GM21723 (cell line): ENCODE results near the gene LAMA5.

Source experiments
- ATAC-seq: cut with Tn5 transposase; IDR thresholded peaks from one replicate; pipeline ENCODE4 v1.9.1; 2021; ENCODE audit warnings: mild to moderate bottlenecking, moderate library complexity; ENCODE audit not compliant: unreplicated experiment

LAMA5 gene

DNA sequence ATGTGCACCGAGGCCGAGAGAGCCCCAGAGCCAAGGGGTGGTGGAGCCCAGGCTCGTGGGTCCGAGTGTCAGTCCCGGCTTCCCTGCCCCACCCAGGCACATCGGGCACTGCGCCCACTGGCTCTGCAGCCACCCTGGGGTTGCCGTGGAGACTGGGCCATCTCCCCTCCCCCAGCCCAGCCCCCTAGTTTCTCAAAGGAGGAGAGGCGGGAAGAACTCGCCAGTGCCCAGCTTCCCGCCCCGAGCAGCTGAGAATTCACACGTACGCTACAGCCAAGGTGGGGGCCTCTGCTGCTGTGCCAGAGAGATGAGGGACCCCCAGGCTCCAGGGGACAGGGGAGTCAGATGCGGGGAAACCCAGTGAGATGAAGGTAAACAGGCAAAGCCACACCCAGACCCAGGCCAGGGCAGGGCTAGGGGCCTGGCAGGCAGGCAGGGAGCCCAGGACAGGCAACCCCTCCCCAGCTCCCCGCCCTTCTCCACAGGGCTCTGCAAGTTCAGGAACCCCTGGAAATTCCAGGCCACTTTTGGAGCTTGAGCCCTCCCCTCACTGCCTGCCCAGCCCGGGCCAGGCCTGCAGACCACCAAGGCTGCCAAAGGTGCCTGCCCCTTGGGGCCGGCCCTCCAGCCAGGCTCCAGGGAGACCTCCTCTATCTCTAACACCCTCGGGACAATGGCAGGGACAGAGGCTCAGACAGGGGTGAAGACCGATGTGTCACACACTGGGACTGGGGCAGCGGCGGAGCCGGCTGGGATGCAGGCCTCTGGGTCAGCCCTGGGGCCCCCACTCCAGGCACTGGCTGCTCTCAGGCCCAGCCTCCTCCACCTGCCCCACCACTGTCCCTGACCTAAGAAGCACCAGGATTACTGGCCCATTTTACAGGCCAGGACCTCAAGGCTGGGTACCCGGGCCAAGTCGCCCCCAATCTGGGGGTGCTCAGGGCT, 6.0 kb downstream of the LAMA5 start:
- ATAC-seq = no peak

DNA sequence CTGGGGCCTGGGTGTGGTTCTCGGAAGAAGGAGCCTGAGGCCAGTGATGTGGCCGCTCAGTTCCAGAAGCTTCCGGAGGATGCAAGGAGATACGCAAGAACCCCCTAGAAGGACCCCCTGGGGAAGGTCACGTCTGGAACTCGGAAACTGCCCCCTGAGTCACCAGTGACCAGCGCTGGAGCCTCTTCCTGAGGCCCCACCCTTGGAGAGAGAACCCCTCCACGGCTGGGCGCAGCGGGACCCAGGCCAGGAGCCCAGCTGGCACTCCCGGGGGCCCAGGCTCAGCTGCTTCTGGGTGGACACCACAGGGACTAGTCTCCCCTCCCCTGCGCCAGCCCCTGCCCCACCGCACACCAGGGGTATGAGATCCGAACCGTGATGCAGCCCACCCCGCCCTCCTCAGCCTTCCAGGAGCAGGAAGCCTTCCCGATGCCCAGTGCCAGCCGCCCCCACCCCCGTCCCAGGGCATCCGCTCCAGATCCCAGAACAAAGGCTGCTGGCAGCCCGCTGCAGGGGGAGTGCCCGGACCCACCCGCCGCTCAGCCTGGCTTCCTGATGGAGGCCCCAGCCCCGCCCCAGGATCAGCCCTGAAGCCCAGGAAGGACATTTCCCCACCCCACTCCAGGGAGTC, 7.5 kb downstream of the LAMA5 start:
- no peak for ATAC-seq

DNA sequence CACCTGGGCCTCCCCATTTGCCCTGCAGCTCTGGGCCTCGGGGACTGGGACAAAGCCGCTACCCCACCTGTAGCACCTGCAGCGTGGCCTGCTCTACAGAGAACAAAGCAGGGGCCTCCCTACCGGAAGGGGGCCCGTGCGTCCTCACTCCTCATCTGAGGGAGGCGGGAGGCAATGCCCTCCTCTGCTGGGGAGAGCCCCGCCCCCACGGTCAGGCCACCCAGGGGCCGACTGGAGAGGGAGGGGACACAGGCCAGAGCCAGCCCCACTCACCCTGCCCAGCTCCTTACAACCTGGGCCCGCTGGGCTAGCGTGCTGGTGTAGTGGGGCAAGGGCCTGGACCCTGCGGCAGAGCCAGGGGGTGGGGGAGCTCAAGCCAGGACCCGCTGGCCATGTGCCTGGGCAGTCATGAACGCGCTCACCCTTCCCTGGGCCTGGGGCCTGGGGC, 8.0 kb downstream of the LAMA5 start:
- no peak for ATAC-seq

DNA sequence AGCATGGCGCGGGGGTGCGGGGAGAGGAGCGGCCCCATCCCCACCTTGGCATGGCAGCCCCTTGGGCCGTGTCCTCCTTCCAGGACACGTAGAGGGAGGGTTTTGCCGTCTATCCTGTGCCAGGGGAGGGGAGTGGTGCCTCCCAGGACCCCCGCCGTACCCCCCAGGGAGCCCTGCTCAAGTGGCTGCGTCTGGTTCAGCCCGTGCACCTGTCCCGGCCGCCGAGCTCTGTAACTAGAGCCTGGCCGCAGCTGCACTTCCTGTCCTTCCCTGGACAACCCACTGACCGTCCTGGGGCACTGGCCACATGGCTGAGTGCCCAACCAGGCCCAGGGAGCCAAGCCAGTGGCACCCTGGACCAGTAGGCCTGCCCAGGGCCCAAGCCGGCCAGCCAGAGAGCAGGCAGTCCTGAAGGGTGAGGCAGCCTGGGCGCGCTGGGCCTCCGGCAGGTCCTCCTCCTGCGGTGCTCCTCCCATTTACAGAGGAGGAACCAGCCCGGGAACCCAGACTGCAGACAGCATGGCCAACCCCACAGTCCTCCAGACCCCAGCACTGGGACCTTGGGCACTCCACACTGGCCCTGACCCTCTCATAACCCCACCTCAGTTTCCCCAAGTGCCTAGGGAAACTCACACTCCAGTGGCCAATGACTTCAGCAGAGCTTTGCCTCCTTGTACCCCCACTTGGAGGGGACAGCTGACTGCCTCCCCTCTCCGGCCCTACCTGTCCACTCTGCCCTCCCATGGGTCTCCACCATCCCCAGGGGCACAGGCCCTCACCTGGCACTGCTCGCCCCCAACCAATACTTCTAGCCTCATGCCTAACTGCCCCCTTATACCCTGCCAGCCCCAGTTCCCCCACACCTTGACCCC, 8.7 kb downstream of the LAMA5 start:
- ATAC-seq = no peak

DNA sequence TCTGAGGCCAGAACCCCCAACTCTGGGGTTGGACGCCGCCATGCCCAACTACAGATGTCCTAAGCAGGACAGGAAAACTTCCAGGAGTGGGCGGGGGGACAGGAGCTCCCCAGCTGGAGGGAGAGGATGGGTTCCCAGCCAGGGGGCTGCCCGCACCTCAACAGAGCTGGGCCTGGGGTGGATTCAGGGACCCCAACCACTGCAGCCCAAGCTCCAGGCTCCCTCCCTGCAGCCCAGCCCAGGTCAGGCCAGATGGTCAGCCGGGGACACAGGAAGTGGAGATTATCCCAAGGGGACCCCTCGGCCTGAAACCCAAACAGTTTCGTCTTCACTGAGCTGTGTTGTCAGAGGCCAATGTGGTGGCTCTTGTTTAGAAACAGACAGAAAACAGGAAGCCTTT, 9.4 kb downstream of the LAMA5 start:
- no peak for ATAC-seq

DNA sequence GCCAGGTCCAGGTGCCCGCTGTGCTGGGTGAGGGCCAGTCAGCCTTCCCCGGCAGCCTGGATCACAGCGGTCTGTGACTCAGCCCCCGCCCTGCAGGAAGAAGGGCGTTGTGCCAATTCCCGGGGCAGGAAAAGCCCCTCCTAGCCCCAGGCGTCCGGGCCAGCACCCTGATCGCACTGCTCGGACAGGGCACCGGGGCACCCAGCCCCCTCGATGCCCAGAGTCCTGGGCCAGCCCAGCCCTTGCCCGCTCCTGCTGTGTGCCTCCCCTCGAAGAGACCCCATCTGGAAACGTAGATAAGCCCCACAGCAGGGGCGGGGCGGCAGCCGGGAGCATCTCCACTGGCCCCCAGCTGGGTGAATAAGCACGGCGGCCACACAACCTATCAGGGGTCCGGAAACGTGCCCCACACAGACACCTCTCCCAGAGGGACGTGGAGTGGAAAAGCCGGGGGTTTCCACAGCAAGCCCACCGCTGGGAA, 9.9 kb downstream of the LAMA5 start:
- ATAC-seq = no peak

DNA sequence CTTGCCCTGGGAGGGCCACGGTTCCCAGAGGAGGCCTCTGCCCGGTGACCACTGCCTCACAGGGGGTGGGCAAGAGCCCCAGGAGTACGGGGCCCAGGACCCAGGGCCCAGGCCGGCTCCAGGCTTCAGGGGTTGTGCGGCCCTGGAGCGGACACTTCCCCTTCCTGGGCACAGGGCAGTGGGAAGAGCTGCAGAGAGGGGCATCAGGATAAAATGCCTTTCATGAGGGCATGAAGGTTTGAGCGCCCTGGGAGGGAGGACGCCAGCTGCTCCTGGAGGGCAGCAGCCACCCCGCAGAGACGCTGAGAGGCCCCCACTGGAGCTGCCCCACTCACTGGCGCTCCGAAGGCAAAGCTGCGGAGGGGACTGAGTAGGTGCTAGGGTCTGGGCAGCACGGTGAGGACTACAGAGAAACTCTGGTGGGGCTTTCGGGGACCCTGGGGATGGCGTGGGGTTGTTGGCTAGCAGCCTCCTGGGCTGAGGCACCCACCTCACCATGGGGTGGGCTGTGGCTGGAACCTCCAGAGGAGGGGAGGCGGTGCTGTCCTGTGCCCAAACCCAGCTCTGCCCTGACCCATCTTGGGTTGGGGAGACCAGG, 10.4 kb downstream of the LAMA5 start:
- ATAC-seq = no peak

DNA sequence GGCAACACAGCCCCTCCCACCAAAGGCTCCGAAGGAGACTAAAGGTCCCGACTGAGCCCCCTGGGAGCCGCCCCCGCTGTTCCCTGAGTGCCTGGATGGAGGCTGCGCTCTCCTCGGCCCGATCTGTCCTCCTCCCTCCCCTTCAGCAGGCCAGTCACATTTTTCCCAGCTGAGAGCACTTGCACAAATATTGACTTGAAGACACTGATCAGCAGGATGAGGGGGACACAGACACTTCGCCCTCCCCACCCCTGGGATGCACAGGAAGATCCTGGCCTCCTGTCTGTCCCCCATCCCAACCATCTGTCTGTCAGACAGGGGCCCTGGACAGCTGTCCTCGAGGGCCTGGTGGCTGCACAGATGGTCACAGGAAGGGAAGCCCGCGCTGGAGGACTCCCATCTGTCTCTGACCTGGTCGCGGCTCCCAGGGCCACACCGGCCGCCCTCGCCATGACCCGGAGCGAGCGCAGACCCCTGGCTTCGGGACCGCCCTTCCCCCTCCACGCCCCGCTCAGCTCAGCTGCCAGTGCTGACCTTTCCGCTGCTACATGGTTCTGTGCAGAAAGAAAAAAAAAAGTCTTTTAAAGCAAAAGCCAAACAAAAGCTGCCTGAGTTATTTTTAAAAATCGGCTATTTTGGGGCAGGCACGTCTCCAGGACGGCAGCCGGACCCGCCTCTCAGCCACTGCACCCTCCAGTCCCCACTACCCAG, 11.1 kb downstream of the LAMA5 start:
- ATAC-seq = no peak

DNA sequence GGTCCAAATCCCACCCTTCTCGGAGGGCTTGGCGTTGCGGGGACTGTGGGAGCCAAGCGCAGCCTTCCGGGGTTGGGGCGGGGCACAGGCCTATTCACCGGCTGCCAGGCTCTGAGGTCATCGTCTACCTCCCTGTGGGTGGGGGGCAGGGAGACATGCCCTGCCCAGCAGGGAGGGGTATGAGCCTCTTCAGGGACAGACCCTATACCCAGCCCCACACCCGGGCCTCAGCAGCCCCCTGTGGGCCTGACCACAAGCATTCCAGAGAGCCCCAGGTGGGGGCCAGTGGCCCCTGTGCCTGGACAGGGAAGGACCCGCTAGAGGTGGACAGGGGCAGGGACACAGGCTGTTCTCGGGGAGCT, 11.6 kb downstream of the LAMA5 start:
- ATAC-seq = no peak

DNA sequence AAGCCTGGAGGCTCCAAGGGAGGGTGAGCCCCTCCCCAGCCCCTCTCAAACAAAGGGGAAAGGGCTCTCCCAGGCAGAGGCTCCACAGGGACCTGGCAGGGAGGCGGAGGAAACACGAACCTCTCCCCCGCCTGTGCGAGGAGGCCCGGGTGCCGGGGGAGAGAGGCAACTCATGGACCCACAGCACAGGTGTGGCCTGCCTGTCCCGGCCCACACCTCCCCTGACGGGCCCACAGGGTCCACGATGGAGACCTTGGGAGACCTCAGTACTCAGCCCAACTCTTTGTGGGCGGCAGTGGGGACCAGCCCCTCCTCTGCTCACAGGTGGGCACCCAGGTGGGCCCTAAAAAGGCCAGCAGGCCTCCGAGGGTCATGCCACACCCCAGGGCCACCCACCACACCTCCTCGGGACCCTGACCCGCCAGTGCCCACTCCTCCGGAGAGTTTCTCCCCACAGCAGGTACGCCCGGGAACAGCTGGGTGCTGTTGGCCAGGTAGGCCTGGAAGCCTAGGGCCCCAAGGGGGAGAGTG, 12.2 kb downstream of the LAMA5 start:
- no peak for ATAC-seq

DNA sequence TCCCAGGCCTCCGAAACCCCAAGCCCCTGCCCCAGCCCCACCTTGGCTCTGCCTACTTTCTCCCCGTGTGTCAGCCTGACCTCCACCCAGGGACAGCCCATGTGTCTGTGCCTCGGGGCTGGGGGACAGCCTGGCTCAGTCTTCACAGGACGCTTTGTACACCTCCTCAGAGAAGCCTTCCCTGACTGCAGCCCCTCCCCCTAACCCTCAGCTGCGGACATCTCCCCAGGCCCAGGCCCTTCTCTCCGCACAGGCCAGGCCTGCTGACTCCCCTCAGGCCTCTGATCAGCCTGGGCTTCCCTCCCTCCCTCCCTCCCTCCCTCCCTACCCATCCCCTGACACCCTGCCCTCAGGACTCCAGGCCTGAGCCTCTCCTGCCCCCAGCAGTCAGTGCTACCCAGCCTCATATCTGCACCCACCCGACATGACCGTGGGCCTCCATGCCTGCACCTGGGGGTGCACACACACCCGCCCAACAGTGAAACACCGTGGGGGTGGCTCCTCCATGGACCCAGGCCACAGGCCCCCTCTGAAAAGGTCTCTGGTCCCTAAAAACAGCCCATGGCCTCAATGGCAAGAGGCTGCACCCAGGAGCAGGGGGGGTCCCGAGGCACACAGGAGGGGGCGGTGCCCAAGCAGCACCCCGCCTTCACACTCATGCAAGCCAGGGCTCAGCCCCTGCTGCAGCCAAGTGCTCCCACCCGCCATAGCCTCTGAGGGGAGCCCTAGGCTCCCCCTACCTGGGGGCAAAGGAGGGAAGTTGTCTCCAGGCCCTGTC, 12.9 kb downstream of the LAMA5 start:
- ATAC-seq = no peak

DNA sequence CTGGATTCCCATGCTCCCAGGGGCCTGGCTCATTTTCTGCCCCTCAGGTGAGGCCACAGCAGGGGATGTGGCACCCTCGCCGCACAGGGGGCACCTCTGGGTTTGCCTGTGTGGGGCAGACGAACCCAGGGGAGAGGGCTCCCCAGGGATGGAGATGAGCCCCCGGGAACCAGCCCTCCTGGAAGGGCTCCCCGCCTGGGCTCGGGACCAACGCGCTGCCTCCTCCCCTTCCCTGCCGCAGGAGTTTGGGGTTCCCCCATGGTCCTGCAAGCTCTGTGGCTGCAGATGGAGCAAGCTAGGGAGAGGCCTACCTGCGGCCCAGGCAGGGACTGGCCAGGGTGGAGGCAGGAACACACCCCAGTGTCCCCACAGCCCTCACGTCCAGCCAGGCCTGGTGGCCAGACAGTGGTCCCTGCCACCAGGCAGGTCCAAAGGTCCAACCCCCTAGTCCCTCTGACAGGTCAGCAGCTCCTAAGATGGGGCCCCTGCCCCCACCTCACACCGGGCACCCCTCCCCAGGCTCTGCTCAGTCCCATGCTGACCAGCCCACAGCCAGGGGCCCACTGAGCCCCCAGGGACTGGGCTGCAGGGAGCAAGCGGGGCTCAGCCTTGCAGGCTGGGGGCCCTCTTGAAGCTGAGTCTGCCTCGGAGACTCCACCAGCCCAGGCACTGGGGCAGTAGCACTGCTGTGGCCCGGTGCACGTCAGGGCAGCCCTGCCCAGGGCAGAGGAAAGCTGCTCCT, 13.7 kb downstream of the LAMA5 start:
- no peak for ATAC-seq

DNA sequence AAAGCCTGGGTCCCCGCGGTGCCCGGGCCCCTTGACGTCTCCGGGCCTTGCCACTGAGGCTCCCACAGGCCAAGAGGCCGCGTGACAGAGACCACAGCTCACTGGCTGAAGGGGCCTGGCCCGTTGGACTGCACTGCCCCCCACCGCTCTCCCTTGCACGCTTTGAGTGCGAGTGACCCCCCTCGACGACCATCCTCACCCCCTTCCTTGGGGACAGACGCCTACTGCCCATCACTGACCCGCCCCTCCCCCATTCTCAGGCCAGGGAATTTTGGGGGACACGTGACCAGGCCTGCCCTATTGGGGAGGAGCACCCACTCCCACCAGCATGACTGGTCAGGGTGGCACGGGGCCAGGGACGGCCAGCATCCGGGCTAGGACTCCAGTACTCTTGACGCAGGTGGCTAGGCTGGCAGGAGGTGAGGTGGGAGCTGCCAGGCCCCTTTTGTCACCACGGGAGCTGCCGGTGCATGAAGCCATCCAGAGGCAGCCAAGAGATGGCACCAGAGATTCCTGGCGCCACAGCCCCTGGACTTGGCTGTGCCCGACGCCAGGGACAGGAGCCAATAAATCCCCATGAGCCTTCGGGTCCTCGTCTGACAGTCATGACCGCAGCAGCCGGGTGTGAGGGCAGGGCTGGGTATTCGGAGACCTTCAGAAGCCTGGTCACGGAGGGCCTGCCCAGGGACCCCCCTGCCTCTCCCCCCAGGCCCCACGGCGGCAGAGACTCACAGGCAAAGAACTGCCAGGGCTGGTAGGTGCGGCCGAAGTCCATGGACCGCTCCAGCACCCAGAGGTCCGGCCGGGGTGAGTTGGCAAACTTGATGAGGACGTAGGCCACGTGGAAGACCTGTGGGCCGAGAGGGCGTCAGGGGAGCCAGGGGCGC, 14.5 kb downstream of the LAMA5 start:
- no peak for ATAC-seq

DNA sequence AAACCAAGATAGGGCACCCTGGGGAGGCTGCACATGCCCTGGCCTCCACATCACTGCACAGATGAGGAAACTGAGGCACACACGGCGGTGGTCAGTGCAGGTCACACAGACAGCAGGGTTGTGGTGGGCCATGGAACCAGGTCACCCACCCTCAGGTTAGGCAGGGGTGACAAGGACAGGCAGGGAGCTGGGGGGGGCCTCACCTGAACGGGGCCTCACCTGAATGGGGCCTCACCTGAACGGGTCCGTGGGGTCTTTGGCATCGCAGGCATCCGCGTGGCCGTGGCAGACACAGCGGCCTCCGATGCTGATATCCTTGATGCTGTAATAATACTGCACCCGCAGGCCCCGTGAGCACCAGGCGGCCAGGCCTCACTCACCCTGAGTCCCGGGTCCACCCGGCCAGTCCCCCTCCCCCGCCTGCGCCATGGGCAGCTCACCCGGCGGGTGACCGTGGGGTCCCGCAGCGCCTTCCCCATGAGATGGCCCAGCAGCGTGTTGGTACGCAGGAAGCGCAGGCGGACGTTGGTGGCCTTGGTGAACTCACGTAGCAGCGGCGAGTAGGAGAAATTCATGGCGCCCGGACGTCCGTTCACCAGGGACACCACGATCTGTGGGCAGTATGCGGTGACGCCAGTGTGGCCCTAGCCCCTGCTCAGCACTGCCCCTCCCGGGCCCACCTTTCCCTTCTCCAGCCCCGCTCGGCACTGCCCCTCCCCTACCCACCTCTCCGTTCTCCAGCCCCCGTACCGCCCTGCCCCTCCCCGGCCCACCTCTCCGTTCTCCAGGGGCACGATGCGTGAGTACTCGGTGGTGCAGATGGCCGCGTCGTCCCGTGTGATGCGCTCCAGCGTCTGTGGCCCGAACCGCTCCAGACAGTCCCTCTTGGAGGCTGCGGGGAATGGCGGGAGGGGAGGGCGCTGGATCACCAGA, 15.4 kb downstream of the LAMA5 start:
- ATAC-seq = no peak

DNA sequence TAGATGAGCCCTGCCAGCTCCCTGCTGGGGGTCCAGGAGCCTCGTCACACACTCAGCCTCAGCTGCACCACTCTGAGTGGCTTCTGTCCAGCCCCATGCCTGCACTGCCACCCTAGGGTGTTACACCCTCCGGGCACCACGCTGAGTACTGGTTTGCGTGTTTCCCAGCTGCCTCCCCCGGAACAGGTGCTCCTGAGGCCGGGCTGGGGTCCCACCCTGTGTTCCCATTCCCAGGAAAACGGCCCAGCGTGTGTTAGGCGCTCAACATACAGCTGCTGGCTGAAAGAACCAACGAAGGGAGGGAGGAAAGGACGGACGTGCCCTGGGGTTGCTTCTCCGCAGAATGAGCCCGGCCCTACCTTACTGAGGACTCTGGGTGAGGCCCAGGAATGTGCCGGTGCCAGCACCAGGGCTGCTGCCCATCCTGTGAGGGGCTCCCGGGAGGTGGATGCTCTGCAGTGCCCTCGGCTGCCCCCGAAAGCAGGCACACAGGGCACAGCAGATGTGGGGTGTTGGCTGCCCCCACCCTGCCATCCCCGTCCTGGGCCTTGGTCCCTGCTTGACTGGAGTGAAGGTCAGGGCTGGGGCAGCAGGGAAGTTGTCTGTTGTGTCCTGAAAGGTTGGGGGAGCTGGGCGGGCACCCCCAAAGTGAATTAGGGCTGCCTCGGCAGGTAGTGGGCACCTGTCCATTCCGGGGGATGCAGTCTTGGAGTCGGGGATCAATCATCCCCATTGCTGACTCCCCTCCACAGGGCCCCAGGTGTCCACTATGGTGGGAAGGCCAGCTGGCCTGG, 16.3 kb downstream of the LAMA5 start:
- no peak for ATAC-seq
